Measurements from ENCODE around the gene BIRC6. TPM values are rescaled to one million over a fixed set of nuclear protein-coding genes. Genes with fewer than 3 reads are reported as not detected.
"Not testable (repeated sequence)": the region's sequence is repeated elsewhere in the genome, so short reads cannot be mapped to it uniquely, and the experiment has no call there.

BIRC6 gene
- total RNA-seq, 1 donor from 2014 or later: 180 TPM

DNA sequence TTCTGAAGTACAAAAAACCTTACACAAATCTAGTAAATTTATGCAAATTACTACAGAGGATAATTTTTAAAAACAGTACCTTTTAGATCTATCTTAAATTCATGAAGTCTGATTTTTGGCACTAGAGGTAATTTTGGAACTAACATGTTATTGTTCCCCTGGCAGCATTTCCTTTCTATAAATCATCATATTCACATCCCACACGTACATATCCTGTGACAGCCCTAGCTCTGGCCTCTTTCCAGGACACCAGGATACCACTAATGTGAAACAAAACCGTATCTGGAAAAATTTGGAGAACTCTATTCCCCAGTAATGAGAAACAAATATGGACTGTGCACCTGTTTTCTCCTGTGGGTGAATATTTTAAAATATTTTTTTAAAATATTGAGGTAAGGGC lies 14.0 kb upstream of the BIRC6 start:
- ChIA-PET CTCF (no interaction called here), POLR2A (no interaction called here)
- Mint-ChIP-seq H3K27me3 (no peaks in the 10 kb centered on the region), H3K4me1 (no peaks in the 10 kb centered on the region), H3K27ac (no peak overlapping the region), H3K36me3 (ENCODE audit: low read depth) (peaks cover 7% of the 10 kb centered on the region), H3K4me3 (no peak overlapping the region), H3K9me3 (no peaks in the 10 kb centered on the region)
- TF ChIP-seq, protein P1, sequence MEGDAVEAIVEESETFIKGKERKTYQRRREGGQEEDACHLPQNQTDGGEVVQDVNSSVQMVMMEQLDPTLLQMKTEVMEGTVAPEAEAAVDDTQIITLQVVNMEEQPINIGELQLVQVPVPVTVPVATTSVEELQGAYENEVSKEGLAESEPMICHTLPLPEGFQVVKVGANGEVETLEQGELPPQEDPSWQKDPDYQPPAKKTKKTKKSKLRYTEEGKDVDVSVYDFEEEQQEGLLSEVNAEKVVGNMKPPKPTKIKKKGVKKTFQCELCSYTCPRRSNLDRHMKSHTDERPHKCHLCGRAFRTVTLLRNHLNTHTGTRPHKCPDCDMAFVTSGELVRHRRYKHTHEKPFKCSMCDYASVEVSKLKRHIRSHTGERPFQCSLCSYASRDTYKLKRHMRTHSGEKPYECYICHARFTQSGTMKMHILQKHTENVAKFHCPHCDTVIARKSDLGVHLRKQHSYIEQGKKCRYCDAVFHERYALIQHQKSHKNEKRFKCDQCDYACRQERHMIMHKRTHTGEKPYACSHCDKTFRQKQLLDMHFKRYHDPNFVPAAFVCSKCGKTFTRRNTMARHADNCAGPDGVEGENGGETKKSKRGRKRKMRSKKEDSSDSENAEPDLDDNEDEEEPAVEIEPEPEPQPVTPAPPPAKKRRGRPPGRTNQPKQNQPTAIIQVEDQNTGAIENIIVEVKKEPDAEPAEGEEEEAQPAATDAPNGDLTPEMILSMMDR (IDR thresholded peaks at IDR 0.05): no peak
- ATAC-seq (ENCODE audit: low read depth): no peak
- intact Hi-C loops (cut with micrococcal nuclease): no loop called here
- no peak for DNase-seq

DNA sequence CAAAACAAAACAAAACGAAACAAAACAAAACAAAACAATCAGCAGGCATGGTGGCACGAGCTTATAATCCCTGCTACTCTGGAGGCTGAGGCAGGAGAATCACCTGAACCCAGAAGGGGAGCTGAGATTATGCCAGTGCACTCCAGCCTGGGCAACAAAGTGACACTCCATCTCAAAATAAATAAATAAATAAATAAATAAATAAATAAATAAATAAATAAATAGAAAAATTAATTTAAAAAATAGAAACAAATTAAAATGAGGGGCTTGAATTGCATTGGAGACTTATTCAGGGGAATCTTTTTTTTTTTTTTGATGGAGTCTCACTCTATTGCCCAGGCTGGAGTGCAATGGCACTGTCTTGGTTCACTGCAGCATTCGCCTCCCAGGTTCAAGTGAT lies 6.0 kb upstream of the BIRC6 start:
- H3K27me3 Mint-ChIP-seq; DNase-seq; H3K27ac Mint-ChIP-seq; H3K9me3 Mint-ChIP-seq; ATAC-seq (ENCODE audit: low read depth); H3K4me3 Mint-ChIP-seq; CTCF ChIA-PET; H3K4me1 Mint-ChIP-seq; H3K36me3 Mint-ChIP-seq (ENCODE audit: low read depth): not testable (repeated sequence)
- POLR2A ChIA-PET: interaction anchor here (0.7 kb wide), 1 partner anchor 14 kb away, joined by 4 read pairs; no protein-coding TSS in a partner anchor
- intact Hi-C loops (cut with micrococcal nuclease): loop anchor here (10.0 kb wide), 1 partner anchor 1124 kb away; the partner anchor contains the start of gene RASGRP3

DNA sequence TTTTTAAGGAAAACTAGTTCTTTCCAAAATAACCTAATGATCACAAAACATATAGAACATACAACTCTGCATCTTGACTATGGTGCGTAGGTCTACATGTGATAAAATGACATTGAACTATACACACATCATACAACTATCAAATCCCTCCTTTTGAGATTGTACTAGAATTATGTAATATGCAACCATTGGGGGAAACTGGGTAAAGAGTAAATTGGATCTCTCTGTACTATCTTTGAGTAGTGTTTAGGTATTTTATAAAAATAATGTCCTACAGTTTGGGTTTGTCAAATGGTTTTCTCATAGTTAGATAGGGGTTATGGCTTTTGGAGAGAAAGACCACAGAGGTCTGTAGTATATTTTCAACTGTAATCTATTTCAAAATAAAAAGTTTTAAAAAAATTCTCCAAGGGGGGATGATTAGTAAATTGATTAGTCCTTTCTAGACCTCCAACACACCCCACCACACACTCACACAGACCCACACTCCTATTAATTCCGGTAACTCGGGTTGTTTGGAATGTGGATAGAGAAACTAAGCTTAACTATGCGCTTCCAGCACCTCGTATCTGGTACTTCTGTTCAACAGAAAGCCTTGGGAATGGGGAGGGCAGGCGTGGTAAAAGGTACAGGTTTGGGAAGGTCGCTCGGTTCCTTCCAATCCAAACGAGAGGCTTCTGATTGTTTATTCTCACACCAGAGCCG lies 695 bp upstream of the BIRC6 start:
- peaks cover 32% of the 10 kb centered on the region for H3K4me1 Mint-ChIP-seq
- no peak for DNase-seq
- POLR2A ChIA-PET: interaction anchor here (0.5 to 1.2 kb wide), 8 partner anchors 20 to 356 kb away, joined by 3 to 8 read pairs (median 4); partner anchors contain the start of gene SLC30A6
- ATAC-seq (ENCODE audit: low read depth): no peak
- no peaks in the 10 kb centered on the region for H3K9me3 Mint-ChIP-seq
- CTCF ChIA-PET: no interaction called here
- intact Hi-C loops (cut with micrococcal nuclease): loop anchor here (1.0 to 10.0 kb wide), 6 partner anchors 79 to 1241 kb away; partner anchors contain the start of genes FAM98A, MEMO1, RASGRP3 and SLC30A6
- H3K27me3 Mint-ChIP-seq: no peaks in the 10 kb centered on the region
- TF ChIP-seq, protein P1 (IDR thresholded peaks at IDR 0.05): no peak
- peak overlapping the region; percentile 93 for H3K4me3 Mint-ChIP-seq
- peaks cover 23% of the 10 kb centered on the region for H3K36me3 Mint-ChIP-seq (ENCODE audit: low read depth)
- peak overlapping the region; percentile 90 for H3K27ac Mint-ChIP-seq

DNA sequence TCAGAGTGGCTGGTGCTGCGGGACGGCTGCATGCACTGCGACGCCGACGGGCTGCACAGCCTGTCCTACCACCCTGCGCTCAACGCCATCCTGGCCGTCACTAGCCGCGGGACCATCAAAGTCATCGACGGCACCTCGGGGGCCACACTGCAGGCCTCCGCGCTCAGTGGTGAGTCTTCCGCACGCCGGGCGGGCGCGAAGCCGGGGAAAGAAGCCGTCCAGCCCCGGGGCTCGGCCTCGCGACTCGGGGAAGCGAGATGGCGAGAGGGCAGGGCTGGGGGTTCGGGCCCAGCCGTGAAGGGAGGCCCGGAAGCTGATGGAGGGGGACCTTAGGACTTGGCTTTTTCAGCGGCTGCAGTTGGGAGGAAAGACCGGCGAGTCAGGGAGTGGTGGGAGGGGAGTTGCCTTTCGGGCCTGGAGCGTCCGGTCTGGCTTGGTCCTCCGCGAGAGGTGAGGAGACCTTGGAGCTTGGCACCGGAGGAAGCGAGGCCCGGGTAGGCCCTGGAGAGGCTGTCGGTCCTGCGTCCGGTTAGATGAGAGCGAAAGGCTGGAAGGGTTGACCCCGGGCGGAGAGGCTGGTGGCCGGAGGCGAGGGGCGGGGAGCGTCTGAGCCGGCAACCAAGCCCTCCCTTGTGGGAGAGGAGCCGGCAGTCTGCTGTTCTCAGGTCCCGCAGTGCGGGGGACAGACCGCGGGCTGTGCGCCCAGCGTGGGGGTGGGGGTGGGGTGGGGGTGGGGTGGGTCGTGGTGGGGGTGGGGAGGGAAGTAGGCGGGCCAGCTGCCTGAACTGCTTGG lies 691 bp downstream of the BIRC6 start:
- DNase-seq (no peak), ATAC-seq (ENCODE audit: low read depth) (peak; percentile 2)
- H3K27me3 Mint-ChIP-seq: no peaks in the 10 kb centered on the region
- H3K4me1 Mint-ChIP-seq: peaks cover 45% of the 10 kb centered on the region
- TF ChIP-seq, protein P1 (IDR thresholded peaks at IDR 0.05): no peak
- intact Hi-C loops (cut with micrococcal nuclease): loop anchor here (1.0 to 10.0 kb wide), 6 partner anchors 190 to 1240 kb away; partner anchors contain the start of genes FAM98A, MEMO1, RASGRP3 and SLC30A6
- H3K36me3 Mint-ChIP-seq (ENCODE audit: low read depth): peaks cover 32% of the 10 kb centered on the region
- H3K27ac Mint-ChIP-seq: peak overlapping the region; percentile 89
- peak overlapping the region; percentile 93 for H3K4me3 Mint-ChIP-seq
- CTCF ChIA-PET: no interaction called here
- POLR2A ChIA-PET: interaction anchor here (0.5 to 1.3 kb wide), 6 partner anchors 16 to 192 kb away, joined by 3 to 8 read pairs (median 4); partner anchors contain the start of genes NLRC4 and SLC30A6
- peaks cover 4% of the 10 kb centered on the region for H3K9me3 Mint-ChIP-seq

DNA sequence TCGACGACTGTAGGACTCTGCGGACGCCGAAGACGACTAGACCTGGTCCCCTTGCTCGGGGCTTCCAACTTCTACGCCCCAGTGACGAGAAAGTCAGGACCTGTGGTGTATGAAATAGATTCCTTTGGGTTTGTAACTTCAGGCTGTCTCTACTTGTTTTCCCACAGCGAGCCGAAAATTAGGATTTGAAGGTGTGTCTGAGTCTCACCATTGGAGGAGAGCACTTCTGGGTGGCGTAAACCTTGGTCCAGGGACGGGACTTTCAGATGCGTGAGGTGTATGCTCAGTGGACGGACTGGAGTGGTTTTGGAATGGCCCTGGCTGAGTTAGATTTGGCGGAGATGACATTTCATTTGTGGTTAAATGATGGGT lies 1.3 kb downstream of the BIRC6 start:
- DNase-seq (no peak), ATAC-seq (ENCODE audit: low read depth) (no peak)
- POLR2A ChIA-PET: interaction anchor here (0.5 to 1.3 kb wide), 5 partner anchors 28 to 193 kb away, joined by 3 to 8 read pairs (median 5); partner anchors contain the start of genes NLRC4 and SLC30A6
- CTCF ChIA-PET: no interaction called here
- H3K27ac Mint-ChIP-seq: peak overlapping the region; percentile 89
- peaks cover 49% of the 10 kb centered on the region for H3K4me1 Mint-ChIP-seq
- H3K36me3 Mint-ChIP-seq (ENCODE audit: low read depth): peaks cover 32% of the 10 kb centered on the region
- peaks cover 4% of the 10 kb centered on the region for H3K9me3 Mint-ChIP-seq
- peak overlapping the region; percentile 93 for H3K4me3 Mint-ChIP-seq
- TF ChIP-seq, protein P1 (IDR thresholded peaks at IDR 0.05): no peak
- intact Hi-C loops (cut with micrococcal nuclease): loop anchor here (5.0 to 10.0 kb wide), 3 partner anchors 191 to 1239 kb away; partner anchors contain the start of genes FAM98A, RASGRP3 and SLC30A6
- no peaks in the 10 kb centered on the region for H3K27me3 Mint-ChIP-seq
